ENCODE measurements around the gene ST8SIA5.

The ST8SIA5 gene

GRCh38 chr18:46642561-46642960 lies 114.3 kb downstream of the ST8SIA5 start:
- TF ChIP-seq, protein P1, sequence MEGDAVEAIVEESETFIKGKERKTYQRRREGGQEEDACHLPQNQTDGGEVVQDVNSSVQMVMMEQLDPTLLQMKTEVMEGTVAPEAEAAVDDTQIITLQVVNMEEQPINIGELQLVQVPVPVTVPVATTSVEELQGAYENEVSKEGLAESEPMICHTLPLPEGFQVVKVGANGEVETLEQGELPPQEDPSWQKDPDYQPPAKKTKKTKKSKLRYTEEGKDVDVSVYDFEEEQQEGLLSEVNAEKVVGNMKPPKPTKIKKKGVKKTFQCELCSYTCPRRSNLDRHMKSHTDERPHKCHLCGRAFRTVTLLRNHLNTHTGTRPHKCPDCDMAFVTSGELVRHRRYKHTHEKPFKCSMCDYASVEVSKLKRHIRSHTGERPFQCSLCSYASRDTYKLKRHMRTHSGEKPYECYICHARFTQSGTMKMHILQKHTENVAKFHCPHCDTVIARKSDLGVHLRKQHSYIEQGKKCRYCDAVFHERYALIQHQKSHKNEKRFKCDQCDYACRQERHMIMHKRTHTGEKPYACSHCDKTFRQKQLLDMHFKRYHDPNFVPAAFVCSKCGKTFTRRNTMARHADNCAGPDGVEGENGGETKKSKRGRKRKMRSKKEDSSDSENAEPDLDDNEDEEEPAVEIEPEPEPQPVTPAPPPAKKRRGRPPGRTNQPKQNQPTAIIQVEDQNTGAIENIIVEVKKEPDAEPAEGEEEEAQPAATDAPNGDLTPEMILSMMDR (IDR thresholded peaks at IDR 0.05; ENCODE audit: low read depth, low read length), result no peak
- no peak for DNase-seq (ENCODE audit: extremely low read depth, low read depth)

DNA sequence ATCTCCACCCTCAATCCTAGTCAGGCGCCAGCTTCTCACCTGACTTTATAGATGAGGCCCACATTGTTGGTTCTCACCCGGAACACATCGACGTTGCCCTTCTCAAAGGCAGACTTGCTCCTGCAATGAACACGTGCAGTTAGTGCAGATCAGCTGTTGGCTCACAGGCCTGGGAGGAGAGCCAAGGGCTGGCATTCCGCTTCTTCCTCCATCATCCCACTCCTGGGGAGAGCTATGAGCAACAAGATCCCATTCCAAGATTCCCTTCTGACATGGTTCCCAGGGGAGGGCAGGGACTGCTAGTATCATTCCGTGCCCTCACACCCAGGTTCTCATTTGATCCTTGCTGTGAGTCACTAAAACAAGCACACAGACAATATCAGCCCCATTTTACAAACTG lies 114.9 kb downstream of the ST8SIA5 start:
- no peak for DNase-seq (ENCODE audit: extremely low read depth, low read depth)
- TF ChIP-seq, protein P1 (IDR thresholded peaks at IDR 0.05; ENCODE audit: low read depth, low read length), result no peak

GRCh38 chr18:46639386-46639785 lies 117.5 kb downstream of the ST8SIA5 start:
- TF ChIP-seq, protein P1 (IDR thresholded peaks at IDR 0.05; ENCODE audit: low read depth, low read length), result no peak
- no peak for DNase-seq (ENCODE audit: extremely low read depth, low read depth)

DNA sequence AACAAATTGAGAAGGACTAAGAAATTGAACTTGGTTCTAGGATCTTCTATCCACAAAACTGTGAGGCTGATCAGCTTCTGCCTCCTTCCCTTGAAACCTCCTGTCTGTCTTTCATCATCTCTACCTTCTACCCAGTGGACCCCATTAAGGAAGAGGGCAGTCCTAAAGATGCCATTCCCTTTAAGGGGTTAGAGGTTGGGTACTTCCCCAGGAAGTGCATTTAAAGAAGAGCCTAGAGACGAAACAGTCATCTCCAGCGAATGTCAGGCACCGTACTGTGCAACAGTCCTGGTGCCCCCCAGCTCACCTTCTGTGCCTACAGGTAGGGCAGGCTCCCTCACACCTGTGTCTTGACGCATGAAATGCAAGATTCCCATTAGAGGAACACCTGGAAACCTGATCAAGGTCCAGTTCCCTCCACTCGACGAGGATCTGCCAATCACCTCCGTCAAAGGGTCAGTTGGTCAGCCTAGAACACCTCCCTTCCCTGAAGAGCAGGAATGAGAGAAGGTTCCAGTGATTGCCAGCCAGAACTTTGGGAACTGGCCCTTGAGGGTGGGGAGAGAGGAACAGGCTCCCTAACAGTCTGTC lies 120.7 kb downstream of the ST8SIA5 start:
- TF ChIP-seq, protein P1 (IDR thresholded peaks at IDR 0.05; ENCODE audit: low read depth, low read length), result no peak
- no peak for DNase-seq (ENCODE audit: extremely low read depth, low read depth)

- DNase-seq (ENCODE audit: extremely low read depth, low read depth), result no peak
- TF ChIP-seq, protein P1 (IDR thresholded peaks at IDR 0.05; ENCODE audit: low read depth, low read length), result no peak
Measured at GRCh38 chr18:46632401-46633071, 124.3 kb downstream of the ST8SIA5 start.

DNA sequence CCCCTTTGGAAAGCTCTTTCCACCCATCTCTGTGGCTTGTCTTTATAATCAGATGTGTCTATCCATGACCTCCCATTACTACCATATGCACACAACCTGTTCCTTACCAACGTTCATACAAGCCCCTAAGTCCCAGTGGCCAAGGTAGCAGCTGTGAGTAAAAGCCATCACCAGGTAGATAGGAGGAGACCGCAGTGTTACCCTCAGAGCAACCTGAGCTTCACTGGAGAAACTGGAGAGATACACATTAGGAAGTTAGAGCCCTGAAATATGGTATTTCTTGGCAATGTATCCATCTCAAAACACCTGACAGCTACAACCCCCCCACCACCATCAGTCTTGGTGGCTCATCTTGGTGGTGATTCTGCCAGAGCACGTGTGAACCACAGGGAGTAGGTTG lies 125.9 kb downstream of the ST8SIA5 start:
- TF ChIP-seq, protein P1 (IDR thresholded peaks at IDR 0.05; ENCODE audit: low read depth, low read length), result no peak
- no peak for DNase-seq (ENCODE audit: extremely low read depth, low read depth)

GRCh38 chr18:46630160-46630559 lies 126.7 kb downstream of the ST8SIA5 start:
- TF ChIP-seq, protein P1 (IDR thresholded peaks at IDR 0.05; ENCODE audit: low read depth, low read length), result no peak
- DNase-seq (ENCODE audit: extremely low read depth, low read depth), result no peak

Measured in AG09319 (cell line).